SH-SY5Y (cell line): Measurements from ENCODE around the gene HLF.

Experiments
- GATA2 ChIP-seq: IDR thresholded peaks from 2 replicates; pipeline ENCODE4 v1.6.1; 2011; ENCODE audit warnings: mild to moderate bottlenecking, low read depth, low read length
- GATA3 ChIP-seq: IDR thresholded peaks from 2 replicates; pipeline ENCODE4 v1.6.1; 2011; ENCODE audit warnings: low read depth, mild to moderate bottlenecking, low read length, moderate library complexity

GRCh38 chr17:55216888-55217287 is 47.9 kb upstream of the HLF start:
- no peak for TF ChIP-seq GATA3
- no peak for TF ChIP-seq GATA2
